NCI-H345 treated with DMSO at 0.1 percent for 48 hours (cell line): ENCODE results near the gene ABLIM3.
A peak's percentile ranks its signal among the peaks of the same experiment; 100 is the strongest.

ENCODE experiments used
- DNase-seq: peaks from one replicate; lab custom pipeline; 2025; ENCODE audit not compliant: unreplicated experiment; lab: John Stamatoyannopoulos, UW

The ABLIM3 gene

GRCh38 chr5:149278451-149279210 lies 137.3 kb downstream of the ABLIM3 start:
- DNase-seq: no peak

- DNase-seq: no peak
Measured at GRCh38 chr5:149279661-149280060, 138.4 kb downstream of the ABLIM3 start.

GRCh38 chr5:149280124-149280523 lies 138.8 kb downstream of the ABLIM3 start:
- DNase-seq: no peak

GRCh38 chr5:149280802-149281201 lies 139.5 kb downstream of the ABLIM3 start:
- DNase-seq: no peak

- DNase-seq: no peak
Measured at GRCh38 chr5:149282027-149282965, 141.0 kb downstream of the ABLIM3 start.

- peak; percentile 39 for DNase-seq
Measured at GRCh38 chr5:149282966-149283332, 141.7 kb downstream of the ABLIM3 start.

- peak; percentile 89 for DNase-seq
Measured at GRCh38 chr5:149283626-149284480, 142.6 kb downstream of the ABLIM3 start.

- no peak for DNase-seq
Measured at GRCh38 chr5:149284501-149284900, 143.2 kb downstream of the ABLIM3 start.

- DNase-seq: no peak
Measured at GRCh38 chr5:149285153-149285552, 143.9 kb downstream of the ABLIM3 start.

GRCh38 chr5:149288436-149288835 lies 147.1 kb downstream of the ABLIM3 start:
- DNase-seq: no peak

GRCh38 chr5:149289301-149289700 lies 148.0 kb downstream of the ABLIM3 start:
- DNase-seq: no peak

GRCh38 chr5:149294872-149295829 lies 153.9 kb downstream of the ABLIM3 start:
- no peak for DNase-seq

- no peak for DNase-seq
Measured at GRCh38 chr5:149297340-149298025, 156.2 kb downstream of the ABLIM3 start.

- no peak for DNase-seq
Measured at GRCh38 chr5:149298163-149298562, 156.9 kb downstream of the ABLIM3 start.

- DNase-seq: no peak
Measured at GRCh38 chr5:149298842-149299404, 157.6 kb downstream of the ABLIM3 start.

- DNase-seq: no peak
Measured at GRCh38 chr5:149299451-149300054, 158.3 kb downstream of the ABLIM3 start.

GRCh38 chr5:149300441-149300840 lies 159.1 kb downstream of the ABLIM3 start:
- DNase-seq: no peak

GRCh38 chr5:149301049-149301743 lies 159.9 kb downstream of the ABLIM3 start:
- DNase-seq: no peak
